ENCODE results near the gene C3orf85.

C3orf85 gene

DNA sequence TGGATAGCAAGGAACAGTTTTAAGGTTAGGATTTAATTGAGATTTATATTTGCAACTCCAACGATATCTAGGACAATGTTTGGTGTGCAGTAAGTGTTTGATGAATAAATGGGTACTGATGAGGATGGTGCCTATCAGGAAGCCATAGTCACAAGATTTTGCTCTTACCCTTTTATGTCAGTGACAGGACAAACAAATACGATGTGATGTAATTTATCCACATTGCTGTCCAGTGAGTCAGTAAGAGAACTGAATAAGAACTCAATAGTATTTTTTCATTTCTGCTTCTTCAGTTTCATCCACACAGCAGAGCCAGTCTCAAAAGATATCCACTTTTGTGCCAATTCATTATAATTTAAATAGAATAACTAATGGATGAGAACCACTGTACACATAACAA, 18.5 kb downstream of the C3orf85 start:
- no peak for DNase-seq

DNA sequence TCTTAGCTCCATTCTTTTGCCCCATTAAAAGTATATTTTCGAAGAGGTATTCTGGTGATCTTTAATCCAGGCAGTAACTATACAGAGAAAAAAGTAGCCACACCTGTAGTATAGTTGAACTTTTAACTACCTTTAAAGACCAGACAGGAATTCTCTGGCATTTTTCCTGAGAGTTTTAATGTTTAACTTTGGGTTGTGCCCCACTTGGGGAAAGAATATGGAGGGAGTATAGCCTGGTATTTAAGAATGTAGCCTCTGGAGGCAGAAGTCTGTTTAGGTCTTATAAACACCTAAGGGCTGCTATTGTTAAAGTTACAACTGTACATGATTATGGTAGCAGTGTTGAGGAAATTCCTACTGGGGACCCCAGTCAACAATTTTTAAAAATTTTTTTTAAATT, 19.3 kb downstream of the C3orf85 start:
- no peak for DNase-seq

DNA sequence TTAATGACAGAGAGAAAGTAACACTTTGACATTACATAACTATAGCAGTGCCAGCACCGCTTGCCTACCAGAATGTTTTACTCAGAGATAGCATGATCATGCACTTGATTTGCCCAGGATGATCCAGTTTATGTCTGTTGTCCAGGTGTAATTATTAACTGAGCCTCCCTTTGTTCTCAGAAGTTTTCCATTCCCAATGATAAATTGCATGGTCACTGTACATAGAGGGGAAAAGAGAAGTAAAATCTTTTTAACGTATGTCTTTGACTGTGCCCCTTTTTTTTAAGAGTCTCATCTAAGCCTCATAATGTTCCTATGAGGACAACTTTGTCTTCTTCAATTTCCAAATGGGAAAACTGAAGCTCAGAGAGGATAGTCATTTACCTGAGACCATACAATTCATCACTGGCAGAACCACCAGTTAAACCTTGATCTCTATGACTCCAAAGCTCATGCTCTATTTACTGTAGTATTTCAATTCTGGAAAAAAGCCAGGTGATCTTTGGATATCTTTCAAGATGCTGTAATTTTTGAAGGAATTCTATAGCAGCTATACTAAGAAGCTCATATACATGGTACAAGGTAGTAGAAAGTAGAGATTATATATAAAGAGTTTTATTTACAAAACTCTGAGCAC, 25.1 kb downstream of the C3orf85 start:
- no peak for DNase-seq

DNA sequence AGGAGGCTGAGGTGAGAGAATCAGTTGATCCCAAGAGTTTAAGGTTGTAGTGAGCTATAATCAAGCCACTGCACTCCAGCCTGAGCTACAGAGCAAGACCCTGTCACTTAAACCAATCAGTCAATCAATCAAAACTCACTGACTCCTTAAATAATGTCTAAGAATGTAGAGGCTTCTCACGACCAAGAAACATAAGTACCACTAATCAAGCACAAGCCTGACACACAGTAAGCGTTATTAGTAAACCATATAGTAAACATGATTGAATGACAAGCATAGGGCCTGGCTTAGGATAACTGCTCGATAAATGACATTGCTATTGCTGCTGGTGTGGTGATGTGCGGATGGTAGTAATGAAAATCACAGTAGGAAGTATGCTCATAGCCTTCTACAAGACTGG, 29.4 kb downstream of the C3orf85 start:
- DNase-seq: no peak

DNA sequence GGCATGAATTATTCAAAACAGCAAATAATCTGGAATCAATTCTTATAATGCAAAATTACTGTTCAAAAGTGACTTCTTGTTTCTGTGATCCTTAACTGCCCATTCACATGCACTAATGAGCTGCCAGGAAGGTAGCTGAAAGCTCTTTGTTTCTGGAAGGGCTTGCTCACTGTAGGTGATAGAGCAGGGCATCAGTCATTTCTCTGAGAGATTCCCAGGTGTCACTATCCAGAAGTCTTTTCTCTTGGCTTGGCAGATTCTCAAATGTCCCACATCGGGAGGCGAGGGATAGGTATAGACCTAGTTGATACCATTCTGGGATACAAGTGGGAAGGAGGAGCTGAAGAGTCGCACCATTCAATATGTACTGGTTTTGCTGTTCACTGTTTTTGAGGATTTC, 35.0 kb downstream of the C3orf85 start:
- DNase-seq: no peak

DNA sequence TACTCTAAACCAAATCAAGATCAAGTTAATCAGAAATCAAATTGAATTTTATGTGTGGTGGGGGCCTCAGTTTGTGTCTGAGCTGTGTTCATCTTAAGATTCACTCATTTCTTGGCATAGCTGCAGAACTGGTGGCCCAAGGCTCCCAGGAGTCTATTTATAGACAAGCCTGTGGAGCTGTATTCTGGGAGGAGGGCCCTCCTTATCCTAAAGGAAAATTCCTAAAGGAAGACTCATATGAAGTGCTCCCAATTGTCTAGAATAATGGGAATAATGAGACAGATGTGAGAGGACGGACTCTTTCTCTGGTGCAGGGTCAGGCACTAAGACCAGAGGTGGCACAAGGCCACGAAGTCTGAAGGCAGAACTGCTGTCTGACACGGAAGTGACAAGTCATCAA, 38.9 kb downstream of the C3orf85 start:
- no peak for DNase-seq

DNA sequence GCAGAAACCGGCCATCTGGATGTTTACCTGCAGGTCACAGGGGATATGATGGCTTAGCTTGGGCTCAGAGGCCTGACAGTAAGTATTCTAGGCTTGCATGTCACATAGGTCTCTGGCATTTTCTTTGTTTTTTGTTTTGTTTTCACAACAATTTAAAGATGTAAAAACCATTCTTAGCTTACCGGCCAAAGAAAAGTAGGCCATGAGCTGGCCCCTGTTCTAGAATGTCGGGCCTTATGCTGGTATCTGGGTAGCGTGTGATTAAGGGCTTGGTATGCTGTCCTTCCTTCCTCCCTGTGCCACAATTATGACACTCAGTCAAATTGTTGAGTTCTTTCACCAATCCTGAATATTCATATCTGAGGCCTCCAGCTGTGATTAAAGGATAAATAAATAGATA, 40.2 kb downstream of the C3orf85 start:
- no peak for DNase-seq

DNA sequence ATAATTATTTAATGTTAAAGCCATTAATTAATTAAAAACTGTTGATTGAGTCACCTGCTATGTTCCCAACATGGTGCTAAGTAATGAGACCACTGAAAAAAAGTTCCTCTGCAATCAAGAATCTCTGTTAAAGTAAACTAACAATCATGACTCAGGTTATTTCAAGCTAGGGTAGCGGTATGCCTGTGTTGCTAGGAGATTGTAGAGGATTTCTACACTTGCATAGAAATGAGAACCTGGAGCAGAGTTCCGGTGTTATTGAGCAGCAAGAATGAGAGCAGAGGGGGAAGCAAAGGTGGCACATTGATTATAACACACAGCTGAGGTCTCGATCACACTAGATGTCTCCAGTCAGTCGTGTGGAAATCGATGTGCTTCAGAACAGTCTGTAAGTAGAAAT, 41.4 kb downstream of the C3orf85 start:
- DNase-seq: no peak

DNA sequence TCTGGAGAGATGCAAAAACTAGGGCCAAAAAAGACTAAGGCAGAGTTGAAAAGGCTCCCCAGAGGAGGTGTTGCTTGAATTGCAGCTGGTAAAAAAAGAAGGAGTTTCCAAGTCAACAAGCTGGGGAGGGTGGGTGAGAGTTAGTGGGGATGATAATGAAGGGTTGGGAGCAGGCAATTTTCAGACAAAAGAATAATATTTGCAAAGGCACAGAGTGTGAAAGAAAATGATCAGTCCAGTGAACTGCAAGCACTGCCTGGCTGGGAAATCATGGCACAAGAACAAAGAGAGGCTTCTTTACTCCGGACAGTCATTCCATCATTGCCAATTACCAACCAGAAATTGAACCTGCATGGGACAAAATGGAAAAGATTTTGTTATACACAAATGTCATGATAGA, 42.2 kb downstream of the C3orf85 start:
- DNase-seq: no peak

DNA sequence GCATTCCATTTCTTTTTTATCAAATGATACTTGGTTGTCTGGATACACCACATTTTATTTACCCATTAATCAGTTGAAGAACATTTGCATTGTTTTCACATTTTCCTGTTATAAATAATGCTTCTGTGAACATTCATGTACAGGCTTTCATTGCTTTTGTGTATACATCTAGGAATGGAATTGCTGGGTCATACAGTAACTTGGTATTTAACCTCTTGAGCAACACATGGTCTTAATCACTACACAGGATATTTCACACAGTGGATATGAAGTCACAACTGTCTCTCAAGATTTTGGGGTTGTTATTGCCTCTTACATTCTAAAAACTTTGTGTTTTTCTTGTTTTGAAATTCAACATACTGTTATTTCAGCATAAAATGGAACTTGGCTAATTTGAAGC, 48.2 kb downstream of the C3orf85 start:
- no peak for DNase-seq

DNA sequence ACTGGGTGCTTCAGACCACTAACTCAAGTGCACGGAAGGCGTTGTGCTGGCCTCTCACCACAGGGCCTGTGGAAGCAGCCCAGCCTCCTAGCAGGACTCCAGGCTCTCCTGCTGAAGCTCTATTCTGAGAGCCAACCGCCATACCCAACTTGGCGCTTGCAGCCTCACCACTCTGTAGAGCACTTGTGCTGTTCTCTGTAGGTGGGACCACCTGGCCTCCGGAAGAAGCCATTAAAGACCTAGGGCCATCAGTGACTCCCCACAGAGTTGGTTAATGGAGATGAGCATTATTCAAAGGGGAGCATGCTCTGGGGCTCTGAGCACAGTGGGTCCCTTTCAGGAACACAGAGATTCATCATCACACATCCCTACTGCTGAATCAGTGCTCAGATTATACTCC, 50.9 kb downstream of the C3orf85 start:
- no peak for DNase-seq

DNA sequence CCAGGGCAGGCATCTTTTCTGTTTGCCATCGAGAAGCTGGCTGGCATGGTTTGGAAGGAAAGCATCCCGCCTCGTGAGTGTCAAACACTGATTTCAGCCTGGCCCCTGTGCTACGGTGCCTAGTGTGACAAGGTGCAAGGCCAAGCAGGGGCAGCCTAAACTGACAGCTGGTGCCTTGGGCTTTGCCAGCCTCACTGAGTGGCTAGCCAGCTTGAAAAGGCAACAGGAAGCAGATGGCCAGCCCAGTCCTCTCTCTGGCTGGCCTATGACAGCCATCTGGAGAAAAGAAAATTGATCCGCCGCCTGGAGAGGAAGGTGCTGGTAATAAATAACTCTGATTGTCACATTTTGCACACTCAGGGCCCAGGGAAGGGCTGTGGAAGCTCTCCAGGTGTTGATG, 52.2 kb downstream of the C3orf85 start:
- DNase-seq: no peak

DNA sequence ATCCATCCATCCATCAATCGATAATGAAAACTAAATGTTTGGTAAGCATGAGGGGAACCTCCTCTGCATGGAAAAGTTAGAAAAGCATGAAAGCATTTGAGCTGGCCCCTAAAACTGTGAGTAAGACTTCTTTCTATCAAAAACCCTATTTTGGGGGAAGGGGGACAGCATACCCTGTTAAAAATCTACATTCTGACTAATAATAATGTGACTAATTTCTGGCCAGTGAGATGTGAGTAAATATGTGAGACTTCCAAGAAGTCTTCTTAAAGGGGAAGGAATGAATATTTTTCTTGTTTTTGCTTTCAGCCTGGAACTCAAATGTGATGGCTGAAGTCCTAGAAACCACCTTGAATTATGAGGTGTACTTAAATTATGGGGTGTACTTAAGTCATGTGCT, 54.9 kb downstream of the C3orf85 start:
- DNase-seq: no peak

DNA sequence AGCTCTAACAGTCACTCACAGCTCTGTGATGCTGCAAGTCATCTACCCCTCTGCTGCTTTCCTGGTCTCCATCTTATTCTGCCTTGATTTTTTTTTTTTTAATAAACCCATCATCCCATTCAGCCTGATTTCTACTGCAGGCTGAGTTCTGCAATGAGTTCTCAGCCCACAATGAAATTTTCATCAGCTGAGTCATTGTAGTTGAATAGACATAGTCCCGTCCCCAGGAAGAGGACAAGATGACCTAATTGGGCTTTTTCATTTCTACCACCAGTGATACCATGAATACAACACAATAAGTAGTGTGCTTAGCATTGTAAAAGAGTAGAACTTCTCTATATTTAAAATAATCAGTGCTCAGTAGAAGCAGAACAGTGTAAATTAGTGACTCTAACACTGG, 59.3 kb downstream of the C3orf85 start:
- no peak for DNase-seq

Measured in GDM1 (cell line).